Measurements from ENCODE around the gene NANP. TPM values are rescaled to one million over a fixed set of nuclear protein-coding genes. Genes with fewer than 3 reads are reported as not detected.

The NANP gene
- total and polyA plus RNA-seq, 2 of the 13 experiments (the other 11 are each of a cell fraction or from before 2014, with no cell fraction given), result 8.9 to 21.5 TPM

DNA sequence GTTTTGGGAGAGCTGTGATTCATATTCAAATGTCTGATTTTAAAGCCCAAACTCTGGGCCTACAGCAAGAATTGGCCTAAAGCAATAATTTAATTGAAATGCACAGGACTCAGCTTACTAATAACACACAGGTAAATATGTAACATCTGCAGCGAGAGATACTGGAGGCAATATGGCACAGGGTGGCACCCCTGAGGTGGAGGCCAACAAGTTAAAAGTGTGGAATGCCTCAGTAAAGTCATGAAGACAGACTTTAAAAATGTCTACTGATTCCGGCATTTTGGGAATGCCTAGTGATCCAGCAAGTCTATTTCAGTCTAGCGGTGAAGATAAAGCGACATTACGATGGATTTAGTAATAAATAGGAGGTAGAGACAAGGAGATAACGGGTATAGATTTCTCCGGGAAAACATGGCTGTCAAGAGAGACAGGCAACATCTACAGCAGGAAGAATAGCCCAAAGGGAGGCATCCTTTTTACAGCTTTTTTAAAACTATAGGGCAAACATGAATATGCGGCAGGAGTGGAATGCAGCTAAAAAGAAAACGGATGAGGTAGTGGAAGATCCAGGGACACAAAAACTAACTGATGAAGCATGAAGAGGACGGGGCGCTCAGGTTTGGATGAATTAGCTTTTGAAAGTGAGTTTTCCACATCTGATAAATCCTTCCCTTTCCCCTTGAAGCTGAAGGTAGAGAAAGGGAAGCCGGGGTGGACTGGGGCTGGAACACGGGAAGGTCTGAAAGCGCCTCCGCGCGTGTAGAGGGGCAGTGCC, 1.2 kb downstream of the NANP start (continued):
- TF ChIP-seq, protein P1, sequence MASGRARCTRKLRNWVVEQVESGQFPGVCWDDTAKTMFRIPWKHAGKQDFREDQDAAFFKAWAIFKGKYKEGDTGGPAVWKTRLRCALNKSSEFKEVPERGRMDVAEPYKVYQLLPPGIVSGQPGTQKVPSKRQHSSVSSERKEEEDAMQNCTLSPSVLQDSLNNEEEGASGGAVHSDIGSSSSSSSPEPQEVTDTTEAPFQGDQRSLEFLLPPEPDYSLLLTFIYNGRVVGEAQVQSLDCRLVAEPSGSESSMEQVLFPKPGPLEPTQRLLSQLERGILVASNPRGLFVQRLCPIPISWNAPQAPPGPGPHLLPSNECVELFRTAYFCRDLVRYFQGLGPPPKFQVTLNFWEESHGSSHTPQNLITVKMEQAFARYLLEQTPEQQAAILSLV (CRISPR knock-in tag; IDR thresholded peaks at IDR 0.05; ENCODE audit: borderline replicate concordance), result no peak
- TF ChIP-seq CC2D1A (CRISPR knock-in tag; IDR thresholded peaks at IDR 0.05), result peak; percentile 32; the same call in 1 of the 2 replicates
- no peak for TF ChIP-seq ZNF468 (CRISPR knock-in tag; IDR thresholded peaks at IDR 0.05)
- no peak for TF ChIP-seq NFKBIZ (CRISPR knock-in tag; IDR thresholded peaks at IDR 0.05)
- no peak for TF ChIP-seq PHF21A (CRISPR knock-in tag; IDR thresholded peaks at IDR 0.05)
- TF ChIP-seq, protein P2, sequence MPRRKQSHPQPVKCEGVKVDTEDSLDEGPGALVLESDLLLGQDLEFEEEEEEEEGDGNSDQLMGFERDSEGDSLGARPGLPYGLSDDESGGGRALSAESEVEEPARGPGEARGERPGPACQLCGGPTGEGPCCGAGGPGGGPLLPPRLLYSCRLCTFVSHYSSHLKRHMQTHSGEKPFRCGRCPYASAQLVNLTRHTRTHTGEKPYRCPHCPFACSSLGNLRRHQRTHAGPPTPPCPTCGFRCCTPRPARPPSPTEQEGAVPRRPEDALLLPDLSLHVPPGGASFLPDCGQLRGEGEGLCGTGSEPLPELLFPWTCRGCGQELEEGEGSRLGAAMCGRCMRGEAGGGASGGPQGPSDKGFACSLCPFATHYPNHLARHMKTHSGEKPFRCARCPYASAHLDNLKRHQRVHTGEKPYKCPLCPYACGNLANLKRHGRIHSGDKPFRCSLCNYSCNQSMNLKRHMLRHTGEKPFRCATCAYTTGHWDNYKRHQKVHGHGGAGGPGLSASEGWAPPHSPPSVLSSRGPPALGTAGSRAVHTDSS (CRISPR knock-in tag; conservative IDR thresholded peaks at IDR 0.05), result no peak
- TF ChIP-seq GABPA (IDR thresholded peaks at IDR 0.05; ENCODE audit: low read depth, low read length), result no peak
- no peak for TF ChIP-seq GABPA (CRISPR knock-in tag; IDR thresholded peaks at IDR 0.05; ENCODE audit: low read depth)
- no peak for TF ChIP-seq ZKSCAN1 (IDR thresholded peaks at IDR 0.05; ENCODE audit: low read length)
- no peak for TF ChIP-seq ZNF230 (CRISPR knock-in tag; IDR thresholded peaks at IDR 0.05)
- TF ChIP-seq ZNF660 (CRISPR knock-in tag; IDR thresholded peaks at IDR 0.05; ENCODE audit: borderline replicate concordance, low read depth), result no peak
- TF ChIP-seq, protein P3, sequence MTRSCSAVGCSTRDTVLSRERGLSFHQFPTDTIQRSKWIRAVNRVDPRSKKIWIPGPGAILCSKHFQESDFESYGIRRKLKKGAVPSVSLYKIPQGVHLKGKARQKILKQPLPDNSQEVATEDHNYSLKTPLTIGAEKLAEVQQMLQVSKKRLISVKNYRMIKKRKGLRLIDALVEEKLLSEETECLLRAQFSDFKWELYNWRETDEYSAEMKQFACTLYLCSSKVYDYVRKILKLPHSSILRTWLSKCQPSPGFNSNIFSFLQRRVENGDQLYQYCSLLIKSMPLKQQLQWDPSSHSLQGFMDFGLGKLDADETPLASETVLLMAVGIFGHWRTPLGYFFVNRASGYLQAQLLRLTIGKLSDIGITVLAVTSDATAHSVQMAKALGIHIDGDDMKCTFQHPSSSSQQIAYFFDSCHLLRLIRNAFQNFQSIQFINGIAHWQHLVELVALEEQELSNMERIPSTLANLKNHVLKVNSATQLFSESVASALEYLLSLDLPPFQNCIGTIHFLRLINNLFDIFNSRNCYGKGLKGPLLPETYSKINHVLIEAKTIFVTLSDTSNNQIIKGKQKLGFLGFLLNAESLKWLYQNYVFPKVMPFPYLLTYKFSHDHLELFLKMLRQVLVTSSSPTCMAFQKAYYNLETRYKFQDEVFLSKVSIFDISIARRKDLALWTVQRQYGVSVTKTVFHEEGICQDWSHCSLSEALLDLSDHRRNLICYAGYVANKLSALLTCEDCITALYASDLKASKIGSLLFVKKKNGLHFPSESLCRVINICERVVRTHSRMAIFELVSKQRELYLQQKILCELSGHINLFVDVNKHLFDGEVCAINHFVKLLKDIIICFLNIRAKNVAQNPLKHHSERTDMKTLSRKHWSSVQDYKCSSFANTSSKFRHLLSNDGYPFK (CRISPR knock-in tag; IDR thresholded peaks at IDR 0.05; ENCODE audit: borderline replicate concordance), result no peak
- TF ChIP-seq ZZZ3 (CRISPR knock-in tag; IDR thresholded peaks at IDR 0.05; ENCODE audit: borderline replicate concordance), result 0 out of 2 replicates have a peak, but pooled peaks have one; percentile 41
- TF ChIP-seq ZBTB7A (CRISPR knock-in tag; IDR thresholded peaks at IDR 0.05), result no peak
- TF ChIP-seq, protein P4, sequence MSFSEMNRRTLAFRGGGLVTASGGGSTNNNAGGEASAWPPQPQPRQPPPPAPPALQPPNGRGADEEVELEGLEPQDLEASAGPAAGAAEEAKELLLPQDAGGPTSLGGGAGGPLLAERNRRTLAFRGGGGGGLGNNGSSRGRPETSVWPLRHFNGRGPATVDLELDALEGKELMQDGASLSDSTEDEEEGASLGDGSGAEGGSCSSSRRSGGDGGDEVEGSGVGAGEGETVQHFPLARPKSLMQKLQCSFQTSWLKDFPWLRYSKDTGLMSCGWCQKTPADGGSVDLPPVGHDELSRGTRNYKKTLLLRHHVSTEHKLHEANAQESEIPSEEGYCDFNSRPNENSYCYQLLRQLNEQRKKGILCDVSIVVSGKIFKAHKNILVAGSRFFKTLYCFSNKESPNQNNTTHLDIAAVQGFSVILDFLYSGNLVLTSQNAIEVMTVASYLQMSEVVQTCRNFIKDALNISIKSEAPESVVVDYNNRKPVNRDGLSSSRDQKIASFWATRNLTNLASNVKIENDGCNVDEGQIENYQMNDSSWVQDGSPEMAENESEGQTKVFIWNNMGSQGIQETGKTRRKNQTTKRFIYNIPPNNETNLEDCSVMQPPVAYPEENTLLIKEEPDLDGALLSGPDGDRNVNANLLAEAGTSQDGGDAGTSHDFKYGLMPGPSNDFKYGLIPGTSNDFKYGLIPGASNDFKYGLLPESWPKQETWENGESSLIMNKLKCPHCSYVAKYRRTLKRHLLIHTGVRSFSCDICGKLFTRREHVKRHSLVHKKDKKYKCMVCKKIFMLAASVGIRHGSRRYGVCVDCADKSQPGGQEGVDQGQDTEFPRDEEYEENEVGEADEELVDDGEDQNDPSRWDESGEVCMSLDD (CRISPR knock-in tag; IDR thresholded peaks at IDR 0.05; ENCODE audit: borderline replicate concordance), result no peak
- TF ChIP-seq, protein P5, sequence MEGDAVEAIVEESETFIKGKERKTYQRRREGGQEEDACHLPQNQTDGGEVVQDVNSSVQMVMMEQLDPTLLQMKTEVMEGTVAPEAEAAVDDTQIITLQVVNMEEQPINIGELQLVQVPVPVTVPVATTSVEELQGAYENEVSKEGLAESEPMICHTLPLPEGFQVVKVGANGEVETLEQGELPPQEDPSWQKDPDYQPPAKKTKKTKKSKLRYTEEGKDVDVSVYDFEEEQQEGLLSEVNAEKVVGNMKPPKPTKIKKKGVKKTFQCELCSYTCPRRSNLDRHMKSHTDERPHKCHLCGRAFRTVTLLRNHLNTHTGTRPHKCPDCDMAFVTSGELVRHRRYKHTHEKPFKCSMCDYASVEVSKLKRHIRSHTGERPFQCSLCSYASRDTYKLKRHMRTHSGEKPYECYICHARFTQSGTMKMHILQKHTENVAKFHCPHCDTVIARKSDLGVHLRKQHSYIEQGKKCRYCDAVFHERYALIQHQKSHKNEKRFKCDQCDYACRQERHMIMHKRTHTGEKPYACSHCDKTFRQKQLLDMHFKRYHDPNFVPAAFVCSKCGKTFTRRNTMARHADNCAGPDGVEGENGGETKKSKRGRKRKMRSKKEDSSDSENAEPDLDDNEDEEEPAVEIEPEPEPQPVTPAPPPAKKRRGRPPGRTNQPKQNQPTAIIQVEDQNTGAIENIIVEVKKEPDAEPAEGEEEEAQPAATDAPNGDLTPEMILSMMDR (CRISPR knock-in tag; IDR thresholded peaks at IDR 0.05), result peak; percentile 16; the same call in 1 of the 2 replicates
- TF ChIP-seq YY1 (IDR thresholded peaks at IDR 0.05; ENCODE audit: insufficient read depth, insufficient replicate concordance, low read depth, low read length), result peak; percentile 58
- TF ChIP-seq HIVEP1 (CRISPR knock-in tag; IDR thresholded peaks at IDR 0.05), result no peak
- TF ChIP-seq HNRNPL (IDR thresholded peaks at IDR 0.05; ENCODE audit: low read depth, low read length), result no peak
- TF ChIP-seq MIXL1 (CRISPR knock-in tag; IDR thresholded peaks at IDR 0.05), result 0 out of 2 replicates have a peak, but pooled peaks have one; percentile 21

Measured in HepG2 (cell line).